Measurements from ENCODE around the gene SRL.

DNA sequence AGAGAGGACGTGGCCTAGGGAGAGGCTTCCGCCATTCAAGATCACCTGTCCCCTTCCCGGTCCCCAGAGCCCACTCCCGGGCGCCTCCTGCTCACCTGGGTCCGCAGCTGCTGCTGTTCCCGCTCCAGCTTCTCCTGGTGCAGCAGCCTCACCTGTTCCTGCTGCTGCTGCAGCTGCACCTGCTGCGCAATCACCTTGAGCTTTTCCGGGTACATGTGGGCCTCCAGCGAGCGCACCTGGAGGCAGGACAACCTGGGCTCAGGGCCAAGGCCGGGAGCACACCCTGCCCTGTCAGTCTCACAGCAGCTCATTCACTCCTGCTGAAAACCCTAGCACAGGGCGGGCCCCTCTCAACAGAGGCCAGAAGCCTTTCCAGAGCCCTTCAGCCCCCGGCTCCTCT, 18.5 kb upstream of the SRL start:
- TF ChIP-seq CTCF (IDR thresholded peaks at IDR 0.05) = no peak
- no peak for TF ChIP-seq EP300 (IDR thresholded peaks at IDR 0.05)
- TF ChIP-seq POLR2AphosphoS5 (IDR thresholded peaks at IDR 0.05) = peak in 1 of 4 donors; percentile 13

Measured in sigmoid colon (tissue), 4 donors.